ENCODE results near the gene ZNF776. TPM values are rescaled to one million over a fixed set of nuclear protein-coding genes. Genes with fewer than 3 reads are reported as not detected.
"Not testable (repeated sequence)": the region's sequence is repeated elsewhere in the genome, so short reads cannot be mapped to it uniquely, and the experiment has no call there.

Gene ZNF776
- polyA plus RNA-seq, 1 experiment: 12.0 TPM

- Histone ChIP-seq H3K27me3 (ENCODE audit: control insufficient read depth, insufficient read depth, low read length) (no peaks in the 10 kb centered on the region), H3K4me3 (ENCODE audit: low read depth, low read length) (no peak overlapping the region), H3K36me3 (ENCODE audit: control insufficient read depth, insufficient read depth, low read length) (peaks cover 10% of the 10 kb centered on the region)
- TF ChIP-seq CTCF (IDR thresholded peaks at IDR 0.05; ENCODE audit: insufficient read depth, low read depth, low read length): no peak
- DNase-seq (ENCODE audit: low read depth): no peak
- ChIA-PET POLR2A (no interaction called here), CTCF (interaction anchor here (0.8 kb wide), 1 partner anchor 234 kb away, joined by 3 read pairs; no protein-coding TSS in a partner anchor)
Observed at GRCh38 chr19:57789288-57789687, 42.7 kb downstream of the ZNF776 start.

DNA sequence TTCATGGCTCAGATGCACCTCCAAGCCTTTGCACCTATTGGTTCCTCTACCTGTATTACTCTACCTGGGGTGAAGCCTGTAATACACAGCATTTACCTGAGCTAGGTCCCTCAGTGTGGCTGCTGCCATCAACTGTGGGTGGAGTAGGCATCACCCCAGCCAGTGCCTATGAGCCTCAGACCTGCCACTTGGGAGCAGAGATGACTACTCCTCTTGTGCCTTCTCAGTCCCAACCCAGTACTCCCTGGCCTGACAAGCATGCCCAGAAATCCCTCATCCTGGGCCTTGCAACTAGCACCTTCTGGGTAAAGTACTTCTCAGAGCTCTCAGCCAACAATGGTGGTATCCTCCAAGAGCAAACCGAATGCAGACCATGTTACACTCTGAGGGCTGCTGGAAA is 50.0 kb downstream of the ZNF776 start:
- H3K36me3 ChIP-seq (ENCODE audit: control insufficient read depth, insufficient read depth, low read length); H3K27me3 ChIP-seq (ENCODE audit: control insufficient read depth, insufficient read depth, low read length); POLR2A ChIA-PET; CTCF ChIA-PET; H3K4me3 ChIP-seq (ENCODE audit: low read depth, low read length); DNase-seq (ENCODE audit: low read depth): not testable (repeated sequence)

- DNase-seq (ENCODE audit: low read depth): no peak
- no peak for TF ChIP-seq CTCF (IDR thresholded peaks at IDR 0.05; ENCODE audit: insufficient read depth, low read depth, low read length)
- Histone ChIP-seq H3K27me3 (ENCODE audit: control insufficient read depth, insufficient read depth, low read length) (no peaks in the 10 kb centered on the region), H3K36me3 (ENCODE audit: control insufficient read depth, insufficient read depth, low read length) (no peaks in the 10 kb centered on the region), H3K4me3 (ENCODE audit: low read depth, low read length) (no peak overlapping the region)
- CTCF ChIA-PET: interaction anchor here (0.5 kb wide), 1 partner anchor 13 kb away, joined by 3 read pairs; no protein-coding TSS in a partner anchor
- POLR2A ChIA-PET: no interaction called here
Observed at GRCh38 chr19:57800696-57801095, 54.1 kb downstream of the ZNF776 start.

DNA sequence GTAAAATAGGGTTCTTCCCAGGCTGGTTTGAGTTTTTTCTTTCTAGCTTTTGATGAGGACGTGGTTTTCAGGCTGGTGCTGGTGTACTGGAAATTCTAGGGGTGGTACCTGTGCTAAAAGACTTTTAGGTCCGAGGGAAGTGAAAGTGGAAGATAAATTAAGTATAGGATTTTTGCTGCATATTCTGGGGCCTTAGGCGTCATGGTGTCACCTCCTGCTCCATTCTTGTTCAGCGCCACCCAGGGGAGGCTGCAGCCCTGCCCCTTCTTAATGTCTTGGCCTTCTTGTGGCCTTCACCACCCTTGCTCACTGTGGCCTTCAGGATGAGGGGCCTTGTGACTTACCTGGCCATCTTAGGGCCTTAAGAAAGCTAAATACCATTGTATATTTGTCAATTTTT is 55.7 kb downstream of the ZNF776 start:
- POLR2A ChIA-PET: no interaction called here
- H3K27me3 ChIP-seq (ENCODE audit: control insufficient read depth, insufficient read depth, low read length): no peaks in the 10 kb centered on the region
- H3K4me3 ChIP-seq (ENCODE audit: low read depth, low read length): no peak overlapping the region
- no peaks in the 10 kb centered on the region for H3K36me3 ChIP-seq (ENCODE audit: control insufficient read depth, insufficient read depth, low read length)
- CTCF ChIA-PET: no interaction called here
- TF ChIP-seq CTCF (IDR thresholded peaks at IDR 0.05; ENCODE audit: insufficient read depth, low read depth, low read length): no peak
- DNase-seq (ENCODE audit: low read depth): no peak

GRCh38 chr19:57803265-57803593 is 56.6 kb downstream of the ZNF776 start:
- ChIA-PET POLR2A (interaction anchor here (0.6 kb wide), 1 partner anchor 76 kb away, joined by 12 read pairs; the partner anchor contains the start of gene ZNF671), CTCF (no interaction called here)

More at GRCh38 chr19:57803265-57803593, 56.6 kb downstream of the ZNF776 start:
- Histone ChIP-seq H3K36me3 (ENCODE audit: control insufficient read depth, insufficient read depth, low read length) (no peaks in the 10 kb centered on the region), H3K27me3 (ENCODE audit: control insufficient read depth, insufficient read depth, low read length) (no peaks in the 10 kb centered on the region), H3K4me3 (ENCODE audit: low read depth, low read length) (peak overlapping the region; percentile 49)
- TF ChIP-seq CTCF (IDR thresholded peaks at IDR 0.05; ENCODE audit: insufficient read depth, low read depth, low read length): no peak
- no peak for DNase-seq (ENCODE audit: low read depth)

All from BJ (cell line).